Esophagus muscularis mucosa (tissue), 4 donors: ENCODE data around the gene ARID1B. TPM values are rescaled to one million over a fixed set of nuclear protein-coding genes. Genes with fewer than 3 reads are reported as not detected.
A peak's percentile ranks its signal among the peaks of the same experiment; 100 is the strongest.

Source experiments
- DNase-seq: peaks from one replicate; pipeline ENCODE4 v3.0.0-alpha.2; 2017; ENCODE audit errors: extremely low spot score
- H3K27ac ChIP-seq, 4 donors: fragments of 200-600 bp; sonication (generic); replicated peaks in 1 of 4; 1 replicate in 3 of 4; 2 replicates in 1 of 4; pipeline ENCODE4 v1.5.1; 2016 to 2019; ENCODE audit warnings: mild to moderate bottlenecking in 1 of 4
- H3K27me3 ChIP-seq, 4 donors: fragments of 200-600 bp; sonication (generic); one replicate each; pipeline versions ENCODE4 v1.5.1 to v1.6.0; 2016 to 2019
- H3K36me3 ChIP-seq, 4 donors: fragments of 200-600 bp; sonication (generic); one replicate each; pipeline ENCODE4 v1.5.1; 2016 to 2019
- H3K4me1 ChIP-seq, 4 donors: fragments of 200-600 bp; sonication (generic); one replicate each; pipeline ENCODE4 v1.5.1; 2016 to 2019
- H3K4me3 ChIP-seq, 4 donors: fragments of 200-600 bp; sonication (generic); 1 replicate in 2 of 4; 2 replicates in 2 of 4; pipeline ENCODE4 v1.5.1; 2016 to 2019; ENCODE audit warnings: mild to moderate bottlenecking in 4 of 4, moderate library complexity in 1 of 4
- H3K9me3 ChIP-seq, 4 donors: fragments of 200-600 bp; sonication (generic); 1 replicate in 3 of 4; 2 replicates in 1 of 4; pipeline ENCODE4 v1.5.1; 2016 to 2019
- CTCF ChIP-seq, 3 experiments: fragments of 200-600 bp in 2 of 3; fragments of 450-650 bp in 1 of 3; sonication (generic) in 2 of 3; IDR thresholded peaks; one replicate each; pipeline ENCODE4 v1.5.1; 2017 to 2019; ENCODE audit warnings: antibody characterized with exemption in 3 of 3, mild to moderate bottlenecking in 2 of 3, moderate library complexity in 1 of 3
- EP300 ChIP-seq: sonication (generic); formaldehyde crosslinking; IDR thresholded peaks from one replicate; pipeline ENCODE4 v1.6.1; 2017; ENCODE audit warnings: antibody characterized with exemption
- POLR2A ChIP-seq: fragments of 450-650 bp; IDR thresholded peaks from one replicate; pipeline ENCODE4 v1.6.1; 2017; ENCODE audit warnings: antibody characterized with exemption, moderate library complexity, mild to moderate bottlenecking, low read depth
- POLR2AphosphoS5 ChIP-seq, 2 donors: sonication (generic); formaldehyde crosslinking; IDR thresholded peaks; one replicate each; pipeline ENCODE4 v1.6.1; 2017; ENCODE audit warnings: antibody characterized with exemption in 2 of 2
- WGBS: methylation state at CpG from one replicate; pipeline ENCODE4 v1.1.5; 2018; 5-methylcytosine and 5-hydroxymethylcytosine counted together
- intact Hi-C: fragments of 100-400 bp; cut with DNase I; formaldehyde crosslinking; loops from one replicate; pipeline ENCODE4 v1.15.1; 2023
- total RNA-seq, 4 donors: library from RNA; depleted of rRNA; stranded (reverse); fragments of >200 nt; gene quantifications; one replicate each; pipeline versions ENCODE4 v1.1.0 to v1.2.1, GENCODE V29; 2016

The ARID1B gene
- total RNA-seq, 4 donors from 2014 or later: 55.0 to 87.2 (median 72.7) TPM

- no peak for DNase-seq
- H3K4me3 ChIP-seq: no peak overlapping the region
- intact Hi-C loops: no loop called here
- H3K4me1 ChIP-seq: peaks cover 30 to 77% (median 68%) of the 10 kb centered on the region in 4 donors
- no peaks in the 10 kb centered on the region for H3K36me3 ChIP-seq
- H3K27ac ChIP-seq: no peak overlapping the region
- no peaks in the 10 kb centered on the region for H3K9me3 ChIP-seq
- no peaks in the 10 kb centered on the region for H3K27me3 ChIP-seq
- no peak for TF ChIP-seq CTCF (IDR thresholded peaks at IDR 0.05)
- no peak for TF ChIP-seq POLR2A
- 69% methylated on average over 3 of the region's 3 CpGs for WGBS
Measured at GRCh38 chr6:156972145-156972544, 195.0 kb downstream of the ARID1B start.

GRCh38 chr6:156974830-156975261 is 197.7 kb downstream of the ARID1B start:
- WGBS: 96% methylated on average over 2 of the region's 2 CpGs
- Histone ChIP-seq H3K4me3 (no peak overlapping the region), H3K36me3 (no peaks in the 10 kb centered on the region), H3K4me1 (peaks cover 52 to 91% (median 81%) of the 10 kb centered on the region in 4 donors), H3K27ac (no peak overlapping the region), H3K9me3 (no peaks in the 10 kb centered on the region), H3K27me3 (no peaks in the 10 kb centered on the region)
- TF ChIP-seq CTCF (IDR thresholded peaks at IDR 0.05) (no peak), EP300 (no peak), POLR2AphosphoS5 (IDR thresholded peaks at IDR 0.05) (no peak), POLR2A (no peak)
- intact Hi-C loops: no loop called here
- DNase-seq: no peak

- intact Hi-C loops: no loop called here
- Histone ChIP-seq H3K9me3 (no peaks in the 10 kb centered on the region), H3K4me3 (no peak overlapping the region), H3K4me1 (peaks cover 52 to 92% (median 81%) of the 10 kb centered on the region in 4 donors), H3K36me3 (no peaks in the 10 kb centered on the region), H3K27me3 (no peaks in the 10 kb centered on the region), H3K27ac (no peak overlapping the region)
- no peak for DNase-seq
- TF ChIP-seq EP300 (no peak), CTCF (IDR thresholded peaks at IDR 0.05) (no peak), POLR2A (no peak), POLR2AphosphoS5 (IDR thresholded peaks at IDR 0.05) (no peak)
- WGBS: 95% methylated on average over 4 of the region's 4 CpGs
Measured at GRCh38 chr6:156975414-156975813, 198.2 kb downstream of the ARID1B start.

- no peak for TF ChIP-seq POLR2A
- no peak for TF ChIP-seq POLR2AphosphoS5 (IDR thresholded peaks at IDR 0.05)
- no peak for TF ChIP-seq EP300
- TF ChIP-seq CTCF (IDR thresholded peaks at IDR 0.05): no peak
- Histone ChIP-seq H3K27me3 (no peaks in the 10 kb centered on the region), H3K4me3 (peak overlapping the region; percentile 25 to 41 (median 38)), H3K4me1 (peaks cover 58 to 90% (median 74%) of the 10 kb centered on the region in 4 donors), H3K27ac (peak overlapping the region in 1 of 4 donors; percentile 36), H3K9me3 (no peaks in the 10 kb centered on the region), H3K36me3 (no peaks in the 10 kb centered on the region)
- no peak for DNase-seq
- WGBS: 50% methylated on average over 17 of the region's 21 CpGs
- intact Hi-C loops: no loop called here
Measured at GRCh38 chr6:156976216-156977127, 199.3 kb downstream of the ARID1B start.
